ENCODE results near the gene CCDC88C.

The CCDC88C gene

DNA sequence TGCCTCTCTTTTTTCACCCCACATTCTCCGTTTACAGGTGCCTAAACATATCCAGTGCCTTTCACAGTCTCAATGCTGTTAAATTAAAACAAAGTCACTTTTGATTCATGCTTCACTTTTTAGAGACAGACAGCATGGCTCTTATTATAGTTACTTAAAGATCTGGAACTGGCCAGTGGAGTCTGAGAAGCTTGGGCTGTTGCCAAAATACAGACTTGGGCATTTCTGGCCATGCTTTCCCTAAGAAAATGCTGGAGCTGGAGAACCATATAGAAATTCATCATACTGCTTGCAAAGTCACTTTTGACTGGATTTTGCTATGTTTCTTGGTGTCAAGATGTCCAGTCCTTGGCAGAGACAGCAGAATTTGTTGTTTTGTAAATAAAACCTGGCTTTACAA is 161.0 kb downstream of the CCDC88C start:
- ChIA-PET POLR2A (no interaction called here), CTCF (interaction anchor here (0.9 to 1.9 kb wide), 4 partner anchors 14 to 83 kb away, joined by 3 to 7 read pairs (median 5); no protein-coding TSS in a partner anchor)
- DNase-seq (ENCODE audit: low read depth, low spot score): no peak
- no peak overlapping the region for H3K4me3 ChIP-seq (ENCODE audit: low read depth, low read length)
- TF ChIP-seq, protein P1, sequence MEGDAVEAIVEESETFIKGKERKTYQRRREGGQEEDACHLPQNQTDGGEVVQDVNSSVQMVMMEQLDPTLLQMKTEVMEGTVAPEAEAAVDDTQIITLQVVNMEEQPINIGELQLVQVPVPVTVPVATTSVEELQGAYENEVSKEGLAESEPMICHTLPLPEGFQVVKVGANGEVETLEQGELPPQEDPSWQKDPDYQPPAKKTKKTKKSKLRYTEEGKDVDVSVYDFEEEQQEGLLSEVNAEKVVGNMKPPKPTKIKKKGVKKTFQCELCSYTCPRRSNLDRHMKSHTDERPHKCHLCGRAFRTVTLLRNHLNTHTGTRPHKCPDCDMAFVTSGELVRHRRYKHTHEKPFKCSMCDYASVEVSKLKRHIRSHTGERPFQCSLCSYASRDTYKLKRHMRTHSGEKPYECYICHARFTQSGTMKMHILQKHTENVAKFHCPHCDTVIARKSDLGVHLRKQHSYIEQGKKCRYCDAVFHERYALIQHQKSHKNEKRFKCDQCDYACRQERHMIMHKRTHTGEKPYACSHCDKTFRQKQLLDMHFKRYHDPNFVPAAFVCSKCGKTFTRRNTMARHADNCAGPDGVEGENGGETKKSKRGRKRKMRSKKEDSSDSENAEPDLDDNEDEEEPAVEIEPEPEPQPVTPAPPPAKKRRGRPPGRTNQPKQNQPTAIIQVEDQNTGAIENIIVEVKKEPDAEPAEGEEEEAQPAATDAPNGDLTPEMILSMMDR (IDR thresholded peaks at IDR 0.05; ENCODE audit: insufficient read depth, low read length, missing control alignments): no peak

DNA sequence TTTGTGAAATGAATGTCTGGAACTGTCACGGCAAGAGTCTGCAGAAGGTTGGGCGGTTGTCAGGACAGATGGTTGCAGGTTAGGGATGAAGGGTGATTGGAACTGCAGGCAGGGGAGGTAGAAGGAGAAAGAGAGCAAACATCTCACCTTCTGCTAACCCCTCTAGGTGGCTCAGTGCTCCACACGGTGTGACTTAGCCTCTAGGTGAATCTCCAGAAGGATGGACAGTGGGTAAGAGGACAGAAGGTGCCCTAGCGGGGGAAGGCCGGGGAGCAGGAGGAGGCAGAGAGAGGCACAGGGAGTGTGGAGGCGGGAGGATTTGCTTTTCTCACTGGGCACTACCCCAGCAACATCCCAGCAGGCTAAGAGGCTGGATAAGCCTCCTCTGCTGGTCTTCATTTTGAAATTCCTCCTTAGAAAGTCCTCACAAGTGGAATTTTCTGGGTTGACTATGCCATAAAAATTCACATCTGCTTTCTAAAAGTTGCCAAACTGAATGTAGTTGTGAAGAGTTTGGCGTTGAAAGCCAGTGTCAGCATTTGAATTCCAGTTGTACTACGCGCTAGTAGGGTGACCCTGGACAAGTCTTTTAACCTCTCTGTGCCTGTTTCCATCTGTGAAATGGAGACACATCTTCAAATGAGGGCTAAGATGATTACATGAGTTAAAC is 162.5 kb downstream of the CCDC88C start:
- ChIA-PET CTCF (interaction anchor here (1.3 to 1.7 kb wide), 2 partner anchors 32 to 81 kb away, joined by 4 to 7 read pairs; no protein-coding TSS in a partner anchor), POLR2A (no interaction called here)
- TF ChIP-seq, protein P1 (IDR thresholded peaks at IDR 0.05; ENCODE audit: insufficient read depth, low read length, missing control alignments): no peak
- no peak overlapping the region for H3K4me3 ChIP-seq (ENCODE audit: low read depth, low read length)
- DNase-seq (ENCODE audit: low read depth, low spot score): no peak

DNA sequence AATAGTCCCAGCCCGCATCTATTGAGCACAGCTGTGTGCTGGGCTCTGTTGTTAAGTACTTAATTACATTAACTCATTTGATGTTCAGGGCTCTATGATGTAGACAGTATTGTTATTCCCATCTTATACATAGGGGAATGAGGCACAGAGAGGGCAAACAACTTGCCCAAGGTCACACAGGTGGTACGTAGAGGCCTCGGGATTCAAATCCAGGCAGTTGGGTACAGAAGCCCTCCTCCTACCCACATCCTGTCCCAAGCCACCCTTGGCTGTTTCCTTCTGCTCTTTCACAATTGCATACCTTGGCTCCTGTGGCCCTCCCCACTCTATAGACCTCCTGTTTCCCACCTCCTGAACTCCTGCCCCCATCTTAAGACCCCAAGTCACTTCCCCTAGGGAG is 163.2 kb downstream of the CCDC88C start:
- ChIA-PET CTCF (no interaction called here), POLR2A (no interaction called here)
- TF ChIP-seq, protein P1 (IDR thresholded peaks at IDR 0.05; ENCODE audit: insufficient read depth, low read length, missing control alignments): no peak
- DNase-seq (ENCODE audit: low read depth, low spot score): no peak
- H3K4me3 ChIP-seq (ENCODE audit: low read depth, low read length): no peak overlapping the region

DNA sequence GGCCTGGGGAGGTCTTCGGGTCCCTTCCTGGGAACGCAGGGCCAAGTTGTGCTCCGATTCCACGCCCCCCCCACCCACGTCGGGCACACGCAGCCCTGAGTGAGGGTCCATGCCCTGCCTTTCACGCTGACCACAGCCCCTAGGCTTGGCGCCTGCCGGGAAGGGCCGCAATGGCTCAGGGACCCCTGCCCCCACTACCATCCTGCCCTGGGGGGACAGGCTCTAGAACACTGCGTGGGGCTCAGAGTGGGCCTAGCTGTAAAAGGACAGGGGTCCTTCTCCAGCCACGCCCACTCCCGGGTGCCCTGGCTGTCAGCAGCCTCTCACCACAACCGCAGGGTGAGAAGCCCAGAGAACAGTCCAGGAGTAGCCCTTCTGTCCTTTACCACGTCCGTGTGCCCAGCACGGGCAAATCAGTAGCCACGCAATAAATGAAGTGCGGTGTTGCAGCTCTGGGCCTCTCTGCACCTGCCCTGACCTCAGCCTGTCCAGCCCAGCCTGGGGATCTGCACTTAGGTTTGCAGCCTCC is 163.8 kb downstream of the CCDC88C start:
- H3K4me3 ChIP-seq (ENCODE audit: low read depth, low read length): peak overlapping the region; percentile 56
- no peak for DNase-seq (ENCODE audit: low read depth, low spot score)
- TF ChIP-seq, protein P1 (IDR thresholded peaks at IDR 0.05; ENCODE audit: insufficient read depth, low read length, missing control alignments): no peak
- CTCF ChIA-PET: no interaction called here
- POLR2A ChIA-PET: no interaction called here

DNA sequence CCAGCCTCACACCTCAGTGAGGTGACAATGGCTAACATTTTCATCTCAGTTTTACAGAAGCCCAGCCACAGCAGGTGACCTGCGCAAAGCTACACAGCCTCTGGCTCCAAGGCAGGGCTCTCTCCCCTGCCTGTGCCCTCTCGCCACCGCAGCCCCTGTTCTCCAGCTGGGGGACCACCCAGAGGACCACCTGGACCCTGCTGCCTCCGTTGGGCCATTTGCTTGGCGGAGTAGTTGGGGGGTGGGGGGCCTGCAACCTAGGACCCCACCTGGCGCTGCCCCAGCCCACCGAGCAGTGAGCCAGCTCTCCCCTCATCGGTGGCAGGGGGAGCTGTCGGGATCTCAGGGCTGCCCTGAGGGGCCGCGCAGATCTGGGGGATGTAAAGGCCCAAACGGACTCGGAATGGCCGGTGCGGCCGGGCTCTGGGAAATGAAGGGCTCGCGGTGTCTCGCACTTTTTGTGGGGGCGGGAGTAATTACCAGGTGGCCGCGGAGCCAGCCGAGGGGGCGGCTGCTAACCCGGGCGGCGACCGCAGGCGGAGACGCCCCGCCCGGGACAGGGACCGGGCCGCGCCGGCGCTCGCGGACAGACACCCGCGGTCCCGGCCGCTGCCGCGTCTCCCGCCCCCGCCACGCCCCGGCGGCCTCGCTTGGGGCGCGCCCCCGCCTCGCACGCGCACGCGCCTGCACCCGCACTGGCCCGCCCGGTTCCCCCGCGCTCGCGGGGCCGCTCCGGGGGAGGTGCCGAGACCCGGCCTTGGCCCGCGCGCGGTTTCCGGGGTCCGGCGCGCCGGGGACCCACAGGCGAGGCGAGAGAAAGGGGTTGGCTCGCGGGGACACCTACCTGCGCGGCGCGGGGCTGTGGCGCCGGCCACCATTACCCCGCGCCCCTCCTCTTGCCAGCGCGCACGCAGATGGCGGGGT is 164.5 kb downstream of the CCDC88C start:
- TF ChIP-seq, protein P1 (IDR thresholded peaks at IDR 0.05; ENCODE audit: insufficient read depth, low read length, missing control alignments): peak; percentile 30
- CTCF ChIA-PET: interaction anchor here (0.7 kb wide), 1 partner anchor 10 kb away, joined by 3 read pairs; no protein-coding TSS in a partner anchor
- H3K4me3 ChIP-seq (ENCODE audit: low read depth, low read length): peak overlapping the region; percentile 56
- POLR2A ChIA-PET: no interaction called here
- no peak for DNase-seq (ENCODE audit: low read depth, low spot score)

DNA sequence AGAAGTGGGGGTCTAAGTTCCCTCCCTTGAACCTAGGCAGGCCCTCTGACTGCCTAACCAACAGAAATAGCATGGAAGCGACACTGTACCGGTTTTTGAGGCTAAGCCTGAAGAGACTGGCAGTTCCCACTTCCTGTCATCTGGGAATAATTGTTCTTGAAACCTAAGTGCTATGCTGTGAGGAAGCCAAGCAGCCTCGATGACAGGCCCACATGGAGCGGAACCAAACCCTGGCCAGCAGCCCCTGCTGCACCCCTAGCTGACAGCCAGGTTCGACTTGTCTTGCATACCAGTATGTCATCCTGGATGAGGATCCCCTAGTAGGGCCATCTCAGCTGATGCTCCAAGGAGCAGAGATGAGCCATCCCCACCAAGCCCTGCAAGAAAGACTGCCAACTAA is 166.7 kb downstream of the CCDC88C start:
- TF ChIP-seq, protein P1 (IDR thresholded peaks at IDR 0.05; ENCODE audit: insufficient read depth, low read length, missing control alignments): no peak
- H3K4me3 ChIP-seq (ENCODE audit: low read depth, low read length): no peak overlapping the region
- ChIA-PET CTCF (no interaction called here), POLR2A (no interaction called here)
- DNase-seq (ENCODE audit: low read depth, low spot score): no peak

Data from AG04449 (cell line).